Gastroesophageal sphincter (tissue), 3 donors: ENCODE data around the gene SP2.

Experiments used
- EP300 ChIP-seq: sonication (generic); formaldehyde crosslinking; IDR thresholded peaks from one replicate; pipeline ENCODE4 v1.6.1; 2017; ENCODE audit warnings: antibody characterized with exemption, mild to moderate bottlenecking
- POLR2A ChIP-seq, 2 donors: fragments of 450-650 bp; IDR thresholded peaks; one replicate each; pipeline ENCODE4 v1.6.1; 2017; ENCODE audit warnings: antibody characterized with exemption in 2 of 2, mild to moderate bottlenecking in 2 of 2, moderate library complexity in 1 of 2
- POLR2AphosphoS5 ChIP-seq: sonication (generic); formaldehyde crosslinking; IDR thresholded peaks from one replicate; pipeline ENCODE4 v1.6.1; 2017; ENCODE audit warnings: antibody characterized with exemption
- TF ChIP-seq, protein P1 (sequence below), 4 experiments: fragments of 200-600 bp in 2 of 4; fragments of 450-650 bp in 2 of 4; sonication (generic) in 1 of 4; IDR thresholded peaks; one replicate each; pipeline ENCODE4 v1.5.1; 2017 to 2019; ENCODE audit warnings: antibody characterized with exemption in 4 of 4, mild to moderate bottlenecking in 2 of 4, moderate library complexity in 2 of 4

DNA sequence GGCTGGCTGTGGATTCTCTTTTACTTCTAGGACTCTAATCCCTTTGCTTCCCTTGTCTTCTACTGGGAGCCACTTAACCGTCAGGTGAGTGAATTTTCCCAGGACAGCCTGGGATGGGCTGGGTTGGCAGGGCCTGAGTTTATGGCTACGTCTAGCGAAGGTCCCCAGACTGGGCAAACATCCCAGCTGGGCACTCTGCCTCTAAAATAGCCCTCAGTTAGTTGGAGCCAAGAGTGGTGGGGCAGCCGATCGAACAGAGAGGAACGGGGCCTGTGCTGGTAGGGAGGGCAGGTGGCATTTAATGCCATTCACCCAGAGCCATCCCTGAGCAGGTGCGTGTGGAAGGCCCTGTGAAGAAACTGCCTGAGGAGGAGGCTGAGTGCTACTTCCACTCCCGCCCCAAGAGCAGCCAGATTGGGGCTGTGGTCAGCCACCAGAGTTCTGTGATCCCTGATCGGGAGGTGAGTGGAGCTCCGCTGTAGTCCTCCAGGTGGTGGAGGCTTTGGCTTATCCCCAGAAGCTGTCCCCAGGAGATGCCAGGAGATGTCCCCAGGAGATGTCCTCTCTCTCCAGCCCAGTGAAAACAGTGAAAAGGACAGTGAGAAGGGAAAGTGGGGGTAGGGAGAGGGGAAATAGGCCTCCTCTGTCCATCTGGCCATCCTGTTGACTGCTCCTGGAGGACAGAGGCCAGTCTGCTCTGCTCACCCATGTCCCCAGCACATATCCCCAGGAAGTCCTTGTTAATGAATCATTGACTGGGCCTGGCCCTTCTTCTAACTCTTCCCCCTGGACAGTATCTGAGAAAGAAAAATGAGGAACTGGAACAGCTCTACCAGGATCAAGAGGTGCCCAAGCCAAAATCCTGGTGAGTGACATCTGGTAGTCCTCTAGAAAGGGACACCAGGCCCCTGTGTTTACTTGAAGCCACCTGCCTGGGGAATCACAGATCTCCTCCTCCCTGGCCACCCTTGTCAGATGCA, 49.8 kb downstream of the SP2 start:
- TF ChIP-seq, protein P1, sequence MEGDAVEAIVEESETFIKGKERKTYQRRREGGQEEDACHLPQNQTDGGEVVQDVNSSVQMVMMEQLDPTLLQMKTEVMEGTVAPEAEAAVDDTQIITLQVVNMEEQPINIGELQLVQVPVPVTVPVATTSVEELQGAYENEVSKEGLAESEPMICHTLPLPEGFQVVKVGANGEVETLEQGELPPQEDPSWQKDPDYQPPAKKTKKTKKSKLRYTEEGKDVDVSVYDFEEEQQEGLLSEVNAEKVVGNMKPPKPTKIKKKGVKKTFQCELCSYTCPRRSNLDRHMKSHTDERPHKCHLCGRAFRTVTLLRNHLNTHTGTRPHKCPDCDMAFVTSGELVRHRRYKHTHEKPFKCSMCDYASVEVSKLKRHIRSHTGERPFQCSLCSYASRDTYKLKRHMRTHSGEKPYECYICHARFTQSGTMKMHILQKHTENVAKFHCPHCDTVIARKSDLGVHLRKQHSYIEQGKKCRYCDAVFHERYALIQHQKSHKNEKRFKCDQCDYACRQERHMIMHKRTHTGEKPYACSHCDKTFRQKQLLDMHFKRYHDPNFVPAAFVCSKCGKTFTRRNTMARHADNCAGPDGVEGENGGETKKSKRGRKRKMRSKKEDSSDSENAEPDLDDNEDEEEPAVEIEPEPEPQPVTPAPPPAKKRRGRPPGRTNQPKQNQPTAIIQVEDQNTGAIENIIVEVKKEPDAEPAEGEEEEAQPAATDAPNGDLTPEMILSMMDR (IDR thresholded peaks at IDR 0.05), result no peak
- TF ChIP-seq EP300 (no peak), POLR2A (IDR thresholded peaks at IDR 0.05) (no peak), POLR2AphosphoS5 (no peak)
